ENCODE results near the gene PTGIR.
A peak's percentile ranks its signal among the peaks of the same experiment; 100 is the strongest.
"Not testable (repeated sequence)": the region's sequence is repeated elsewhere in the genome, so short reads cannot be mapped to it uniquely, and the experiment has no call there.

Gene PTGIR

GRCh38 chr19:46630586-46631205, 5.8 kb upstream of the PTGIR start:
- H3K27ac ChIP-seq = peak overlapping the region in 1 of 2 donors; percentile 58
- no peak for DNase-seq (ENCODE audit: low spot score)
- no peak for TF ChIP-seq CTCF (IDR thresholded peaks at IDR 0.05)
- no peak overlapping the region for H3K4me3 ChIP-seq

GRCh38 chr19:46629546-46630025, 4.7 kb upstream of the PTGIR start:
- Histone ChIP-seq H3K27ac (peak overlapping the region; percentile 32 to 79), H3K4me3 (no peak overlapping the region)
- DNase-seq (ENCODE audit: low spot score) = no peak
- no peak for TF ChIP-seq CTCF (IDR thresholded peaks at IDR 0.05)

GRCh38 chr19:46628970-46629369, 4.1 kb upstream of the PTGIR start:
- peak overlapping the region in 1 of 2 donors; percentile 79 for H3K27ac ChIP-seq
- not testable (repeated sequence) for DNase-seq (ENCODE audit: low spot score); H3K4me3 ChIP-seq

GRCh38 chr19:46626446-46626845, 1.6 kb upstream of the PTGIR start:
- Histone ChIP-seq H3K4me3 (no peak overlapping the region), H3K27ac (peak overlapping the region; percentile 89 to 98)
- no peak for TF ChIP-seq CTCF (IDR thresholded peaks at IDR 0.05)
- DNase-seq (ENCODE audit: low spot score) = no peak

GRCh38 chr19:46625731-46626130, 842 bp upstream of the PTGIR start:
- H3K27ac ChIP-seq = peak overlapping the region; percentile 89 to 98

GRCh38 chr19:46623915-46624502, 880 bp downstream of the PTGIR start:
- H3K4me3 ChIP-seq = peak overlapping the region; percentile 69
- DNase-seq (ENCODE audit: low spot score) = no peak
- no peak for TF ChIP-seq CTCF (IDR thresholded peaks at IDR 0.05)

More at GRCh38 chr19:46625731-46626130, 842 bp upstream of the PTGIR start:
- TF ChIP-seq CTCF (IDR thresholded peaks at IDR 0.05) = no peak
- H3K4me3 ChIP-seq = peak overlapping the region; percentile 69
- no peak for DNase-seq (ENCODE audit: low spot score)

GRCh38 chr19:46622118-46622446, 2.8 kb downstream of the PTGIR start:
- DNase-seq (ENCODE audit: low spot score) = no peak
- peak overlapping the region; percentile 89 to 98 for H3K27ac ChIP-seq
- TF ChIP-seq CTCF (IDR thresholded peaks at IDR 0.05) = no peak
- peak overlapping the region; percentile 69 for H3K4me3 ChIP-seq

More at GRCh38 chr19:46623915-46624502, 880 bp downstream of the PTGIR start:
- H3K27ac ChIP-seq = peak overlapping the region; percentile 89 to 98
